GM18858 (cell line): ENCODE data around the gene RELA.
"Not testable (repeated sequence)": the region's sequence is repeated elsewhere in the genome, so short reads cannot be mapped to it uniquely, and the experiment has no call there.

Experiments
- ATAC-seq: cut with Tn5 transposase; IDR thresholded peaks from one replicate; pipeline ENCODE4 v1.9.1; 2021; ENCODE audit not compliant: unreplicated experiment

RELA gene

GRCh38 chr11:65662799-65663638 lies at the start of gene RELA:
Gene RELA, minus strand, starts transcription at chr11:65662916. Its CDS starts 84 bp downstream, at chr11:65662832.
- peak; percentile 64 for ATAC-seq

- peak; percentile 70 for ATAC-seq
Observed at GRCh38 chr11:65711785-65712632, 49.3 kb upstream of the RELA start, which contains the start of gene KAT5. Gene KAT5, plus strand, starts transcription at chr11:65712252. Its CDS starts 16 bp downstream, at chr11:65712268.

GRCh38 chr11:65710421-65710820 lies 47.7 kb upstream of the RELA start:
- ATAC-seq = no peak

- no peak for ATAC-seq
Observed at GRCh38 chr11:65709661-65710060, 46.9 kb upstream of the RELA start.

- no peak for ATAC-seq
Observed at GRCh38 chr11:65708451-65708850, 45.7 kb upstream of the RELA start.

GRCh38 chr11:65707002-65707401 lies 44.3 kb upstream of the RELA start:
- not testable (repeated sequence) for ATAC-seq

GRCh38 chr11:65706303-65706763 lies 43.6 kb upstream of the RELA start:
- not testable (repeated sequence) for ATAC-seq

- no peak for ATAC-seq
Observed at GRCh38 chr11:65703846-65704245, 41.1 kb upstream of the RELA start.

- ATAC-seq = no peak
Observed at GRCh38 chr11:65701686-65702085, 39.0 kb upstream of the RELA start.

GRCh38 chr11:65700399-65700798 lies 37.7 kb upstream of the RELA start:
- no peak for ATAC-seq

- ATAC-seq = no peak
Observed at GRCh38 chr11:65699306-65699705, 36.6 kb upstream of the RELA start.

- no peak for ATAC-seq
Observed at GRCh38 chr11:65698205-65698604, 35.5 kb upstream of the RELA start.

- ATAC-seq = no peak
Observed at GRCh38 chr11:65696802-65697552, 34.3 kb upstream of the RELA start.

GRCh38 chr11:65695459-65696241 lies 32.9 kb upstream of the RELA start:
- ATAC-seq = no peak

GRCh38 chr11:65692367-65692766 lies 29.7 kb upstream of the RELA start:
- no peak for ATAC-seq

- not testable (repeated sequence) for ATAC-seq
Observed at GRCh38 chr11:65691847-65692246, 29.1 kb upstream of the RELA start.

GRCh38 chr11:65685981-65686380 lies 23.3 kb upstream of the RELA start:
- ATAC-seq = no peak

GRCh38 chr11:65683480-65683879 lies 20.8 kb upstream of the RELA start:
- not testable (repeated sequence) for ATAC-seq

- no peak for ATAC-seq
Observed at GRCh38 chr11:65680192-65680743, 17.6 kb upstream of the RELA start.

- ATAC-seq = no peak
Observed at GRCh38 chr11:65672982-65673381, 10.3 kb upstream of the RELA start.
